Measurements from ENCODE around the gene ZNF487.

ZNF487 gene

GRCh38 chr10:43437141-43437870, 395 bp downstream of the ZNF487 start:
- H3K27me3 ChIP-seq (ENCODE audit: insufficient read depth, poor library complexity, severe bottlenecking): no peaks in the 10 kb centered on the region

GRCh38 chr10:43440463-43441134, 3.7 kb downstream of the ZNF487 start:
- DNase-seq (ENCODE audit: low read depth in 1 of 2, low spot score in 1 of 2): no peak
- Histone ChIP-seq H3K27ac (replicated peaks) (no peak overlapping the region), H3K27me3 (ENCODE audit: insufficient read depth, poor library complexity, severe bottlenecking) (no peaks in the 10 kb centered on the region), H3K4me3 (replicated peaks; ENCODE audit: insufficient read depth, low read length) (no peak overlapping the region)
- TF ChIP-seq GABPA (IDR thresholded peaks at IDR 0.05; ENCODE audit: low read depth) (no peak), SPI1 (IDR thresholded peaks at IDR 0.05; ENCODE audit: borderline replicate concordance, low read depth) (no peak)

More at GRCh38 chr10:43437141-43437870, 395 bp downstream of the ZNF487 start:
- no peak for TF ChIP-seq GABPA (IDR thresholded peaks at IDR 0.05; ENCODE audit: low read depth)
- TF ChIP-seq CTCF (IDR thresholded peaks at IDR 0.05; ENCODE audit: insufficient read depth, low read length): no peak
- no peak for TF ChIP-seq SPI1 (IDR thresholded peaks at IDR 0.05; ENCODE audit: borderline replicate concordance, low read depth)
- TF ChIP-seq POLR2AphosphoS5 (IDR thresholded peaks at IDR 0.05; ENCODE audit: low read depth): no peak
- TF ChIP-seq REST (IDR thresholded peaks at IDR 0.05; ENCODE audit: insufficient replicate concordance, low read depth): no peak
- Histone ChIP-seq H3K4me3 (replicated peaks; ENCODE audit: insufficient read depth, low read length) (peak overlapping the region; percentile 58), H3K27ac (replicated peaks) (peak overlapping the region; percentile 96)
- no peak for DNase-seq (ENCODE audit: low read depth in 1 of 2, low spot score in 1 of 2)

- Histone ChIP-seq H3K27ac (replicated peaks) (no peak overlapping the region), H3K4me3 (replicated peaks; ENCODE audit: insufficient read depth, low read length) (no peak overlapping the region), H3K27me3 (ENCODE audit: insufficient read depth, poor library complexity, severe bottlenecking) (no peaks in the 10 kb centered on the region)
- no peak for DNase-seq (ENCODE audit: low read depth in 1 of 2, low spot score in 1 of 2)
- TF ChIP-seq SPI1 (IDR thresholded peaks at IDR 0.05; ENCODE audit: borderline replicate concordance, low read depth) (no peak), REST (IDR thresholded peaks at IDR 0.05; ENCODE audit: insufficient replicate concordance, low read depth) (no peak), GABPA (IDR thresholded peaks at IDR 0.05; ENCODE audit: low read depth) (no peak), CTCF (IDR thresholded peaks at IDR 0.05; ENCODE audit: insufficient read depth, low read length) (no peak), POLR2AphosphoS5 (IDR thresholded peaks at IDR 0.05; ENCODE audit: low read depth) (no peak)
Measured at GRCh38 chr10:43444323-43444722, 7.4 kb downstream of the ZNF487 start.

GRCh38 chr10:43444897-43445466, 8.1 kb downstream of the ZNF487 start:
- no peaks in the 10 kb centered on the region for H3K27me3 ChIP-seq (ENCODE audit: insufficient read depth, poor library complexity, severe bottlenecking)
- TF ChIP-seq REST (IDR thresholded peaks at IDR 0.05; ENCODE audit: insufficient replicate concordance, low read depth): no peak
- no peak for TF ChIP-seq GABPA (IDR thresholded peaks at IDR 0.05; ENCODE audit: low read depth)
- no peak for TF ChIP-seq CTCF (IDR thresholded peaks at IDR 0.05; ENCODE audit: insufficient read depth, low read length)
- TF ChIP-seq SPI1 (IDR thresholded peaks at IDR 0.05; ENCODE audit: borderline replicate concordance, low read depth): no peak
- TF ChIP-seq POLR2AphosphoS5 (IDR thresholded peaks at IDR 0.05; ENCODE audit: low read depth): no peak
- DNase-seq (ENCODE audit: low read depth in 1 of 2, low spot score in 1 of 2): no peak
- H3K4me3 ChIP-seq (replicated peaks; ENCODE audit: insufficient read depth, low read length): no peak overlapping the region
- H3K27ac ChIP-seq (replicated peaks): no peak overlapping the region
